GM12891 (cell line): ENCODE data around the gene USP38.
"Not testable (repeated sequence)": the region's sequence is repeated elsewhere in the genome, so short reads cannot be mapped to it uniquely, and the experiment has no call there.

Experiments
- DNase-seq: peaks from one replicate; pipeline ENCODE4 v3.0.0; 2011; ENCODE audit warnings: low spot score; ENCODE audit not compliant: insufficient read length
- FAIRE-seq: peaks from 2 replicates; lab custom pipeline; 2011; peaks lifted over from hg19 to GRCh38; lab: Jason Lieb, UNC
- PAX5 ChIP-seq: IDR thresholded peaks from 2 replicates; pipeline ENCODE4 v1.6.1; 2011; ENCODE audit warnings: low read length, moderate library complexity, mild to moderate bottlenecking; ENCODE audit not compliant: insufficient read depth, severe bottlenecking
- POLR2A ChIP-seq: IDR thresholded peaks from 2 replicates; pipeline ENCODE4 v1.6.1; 2011; ENCODE audit warnings: low read depth, low read length, control low read depth
- POLR2AphosphoS5 ChIP-seq: IDR thresholded peaks from 2 replicates; pipeline ENCODE4 v1.6.1; 2011; ENCODE audit warnings: low read depth, low read length, control low read depth
- POU2F2 ChIP-seq: IDR thresholded peaks from 2 replicates; pipeline ENCODE4 v1.6.1; 2011; ENCODE audit warnings: low read depth, mild to moderate bottlenecking, control low read depth, low read length, moderate library complexity
- SPI1 ChIP-seq: IDR thresholded peaks from 2 replicates; pipeline ENCODE4 v1.6.1; 2011; ENCODE audit warnings: low read depth, low read length, control low read depth
- TAF1 ChIP-seq: IDR thresholded peaks from 2 replicates; pipeline ENCODE4 v1.6.1; 2011; ENCODE audit warnings: low read depth, low read length, control low read depth

USP38 gene

DNA sequence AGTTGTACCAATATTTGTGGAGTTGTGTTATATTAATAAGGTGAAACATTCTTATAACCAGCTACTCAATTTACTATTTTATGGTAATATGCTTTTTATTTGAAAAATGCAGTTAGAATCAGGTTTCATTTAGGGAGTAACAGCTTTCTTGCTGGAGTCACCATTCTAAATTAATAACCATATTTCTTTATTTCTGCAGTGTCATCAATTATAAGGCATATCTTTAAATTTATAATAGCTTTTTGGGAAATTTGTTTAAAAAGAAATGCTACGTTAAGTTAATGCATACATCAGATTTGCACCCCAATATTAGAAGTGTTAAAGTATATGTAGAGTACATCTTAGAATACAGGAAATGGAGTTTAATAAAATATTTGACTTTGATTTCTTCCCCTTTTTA is 18.9 kb downstream of the USP38 start:
- FAIRE-seq (no peak), DNase-seq (no peak)
- no peak for TF ChIP-seq POLR2A
- no peak for TF ChIP-seq POU2F2
- no peak for TF ChIP-seq POLR2AphosphoS5
- TF ChIP-seq SPI1 = no peak
- no peak for TF ChIP-seq TAF1
- TF ChIP-seq PAX5 = no peak

DNA sequence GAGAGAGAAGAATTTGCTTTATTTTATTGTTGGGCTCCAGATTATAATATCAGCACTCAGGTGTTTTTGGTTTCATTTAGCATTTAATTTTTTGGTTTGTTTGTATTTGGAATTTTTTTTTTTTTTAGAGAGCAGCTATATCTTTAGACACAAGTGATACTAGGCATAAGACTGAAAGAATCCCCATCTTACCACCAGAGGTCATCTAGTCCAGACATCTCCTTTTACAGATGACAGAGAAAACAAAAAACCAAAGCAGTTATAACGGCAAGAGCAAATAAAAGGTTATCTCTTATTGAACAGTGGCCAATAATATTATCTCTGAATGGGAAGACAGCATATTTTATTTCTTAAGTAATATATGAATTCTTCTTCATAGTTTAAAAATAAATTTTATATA is 22.8 kb downstream of the USP38 start:
- DNase-seq = no peak
- TF ChIP-seq PAX5 (no peak), POLR2AphosphoS5 (no peak), POLR2A (no peak), POU2F2 (no peak), TAF1 (no peak), SPI1 (no peak)
- no peak for FAIRE-seq

DNA sequence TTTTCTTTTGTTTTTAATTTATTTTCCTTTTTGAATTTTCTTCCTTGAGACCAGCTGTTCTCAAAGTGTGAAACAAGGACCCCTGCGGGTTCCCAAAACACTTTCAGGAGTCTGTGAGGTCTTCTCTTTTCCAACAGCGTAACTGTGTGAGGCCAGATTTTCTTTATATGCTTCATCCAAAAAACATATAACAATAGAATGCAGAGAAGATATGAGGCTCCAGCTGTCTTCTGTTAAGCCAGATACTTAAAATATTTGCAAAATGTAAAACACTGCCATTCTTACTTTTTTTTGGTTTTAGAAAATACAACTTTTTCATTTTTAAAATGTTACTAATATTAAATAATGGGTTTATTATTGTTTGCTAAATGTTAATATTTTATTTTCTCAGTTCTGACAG is 27.8 kb downstream of the USP38 start:
- no peak for DNase-seq
- TF ChIP-seq POLR2A (no peak), POLR2AphosphoS5 (no peak), TAF1 (no peak), PAX5 (no peak), POU2F2 (no peak), SPI1 (no peak)
- FAIRE-seq = no peak

DNA sequence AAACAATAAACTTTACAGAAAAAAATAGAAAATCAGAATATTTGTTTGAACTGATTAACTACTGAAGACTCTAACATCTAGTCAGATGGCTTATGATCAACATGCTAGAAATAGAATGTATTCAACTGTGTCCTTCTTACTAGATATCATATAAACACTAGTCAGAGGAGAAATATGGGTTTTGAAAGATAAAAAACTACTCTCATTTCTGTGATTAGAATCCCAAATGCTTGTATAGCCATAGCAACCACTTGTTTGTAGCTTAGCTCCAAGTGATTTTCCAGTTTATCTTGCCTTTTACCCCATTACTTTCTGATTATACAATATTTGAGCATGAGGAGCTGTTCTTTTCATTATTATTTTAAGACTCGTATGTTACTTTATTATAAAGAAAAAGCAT is 31.2 kb downstream of the USP38 start:
- DNase-seq (no peak), FAIRE-seq (no peak)
- TF ChIP-seq SPI1 = no peak
- no peak for TF ChIP-seq PAX5
- no peak for TF ChIP-seq POLR2AphosphoS5
- TF ChIP-seq POLR2A = no peak
- TF ChIP-seq POU2F2 = no peak
- TF ChIP-seq TAF1 = no peak

DNA sequence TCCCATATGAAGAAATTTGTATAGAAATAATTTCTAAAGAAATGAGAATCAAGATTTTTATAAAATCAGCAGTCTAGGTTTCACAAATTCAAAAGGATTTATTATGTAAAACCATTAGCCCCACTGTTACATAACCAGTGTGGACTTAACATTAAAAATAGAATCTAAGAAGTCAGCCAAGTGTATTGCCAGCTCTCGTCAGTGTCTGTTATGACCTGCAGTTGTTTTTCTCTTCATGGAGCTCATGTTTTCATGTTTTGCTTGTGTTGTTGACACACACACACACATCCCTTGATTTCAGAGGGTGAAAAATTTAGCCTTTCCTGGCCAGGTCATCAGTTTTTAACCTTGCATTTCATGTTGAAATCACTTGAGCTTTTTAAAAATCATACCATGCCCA is 39.5 kb downstream of the USP38 start:
- FAIRE-seq (no peak), DNase-seq (no peak)
- TF ChIP-seq SPI1 (no peak), POLR2A (no peak), POU2F2 (no peak), PAX5 (no peak), POLR2AphosphoS5 (no peak), TAF1 (no peak)

DNA sequence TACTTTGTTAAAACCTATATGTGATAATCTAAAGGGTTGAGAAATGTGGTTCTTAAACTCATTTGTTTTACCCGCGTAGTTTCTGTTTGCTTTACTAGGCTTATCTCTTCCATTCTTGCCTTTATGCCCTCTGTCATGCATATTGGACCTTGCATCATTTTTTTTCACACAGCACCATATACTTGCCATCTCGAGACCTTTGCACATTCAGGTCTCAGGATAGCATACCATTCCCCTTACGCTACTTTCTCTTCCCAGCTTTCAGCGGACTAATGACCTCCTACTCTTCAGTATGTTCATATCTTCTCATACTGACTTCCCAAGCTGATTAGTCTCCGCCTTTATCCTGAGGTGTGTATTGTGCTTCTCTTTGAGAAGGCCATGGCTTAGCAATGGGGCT is 40.5 kb downstream of the USP38 start:
- TF ChIP-seq POLR2A (no peak), PAX5 (no peak), POU2F2 (no peak), SPI1 (no peak), TAF1 (no peak), POLR2AphosphoS5 (no peak)
- FAIRE-seq = peak; percentile 13
- DNase-seq = no peak

DNA sequence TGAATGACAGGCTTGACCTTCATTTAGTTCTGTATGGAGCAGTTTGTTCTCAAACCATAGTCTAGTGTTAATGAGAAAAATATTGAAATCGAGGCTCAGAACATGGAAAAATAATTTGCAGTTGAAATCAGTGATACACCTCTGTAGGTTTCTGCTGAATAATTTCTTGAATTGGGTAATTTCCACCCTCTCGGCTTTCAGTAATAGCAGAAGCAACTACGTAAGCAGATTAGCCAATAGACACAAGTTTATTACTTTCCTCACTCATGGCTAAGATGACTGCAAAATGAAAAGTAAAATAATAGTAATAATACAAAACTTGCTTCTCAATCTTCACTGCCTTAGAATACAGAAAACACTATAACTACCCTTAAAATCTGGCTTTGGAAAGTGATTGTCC is 46.0 kb downstream of the USP38 start:
- FAIRE-seq (no peak), DNase-seq (no peak)

DNA sequence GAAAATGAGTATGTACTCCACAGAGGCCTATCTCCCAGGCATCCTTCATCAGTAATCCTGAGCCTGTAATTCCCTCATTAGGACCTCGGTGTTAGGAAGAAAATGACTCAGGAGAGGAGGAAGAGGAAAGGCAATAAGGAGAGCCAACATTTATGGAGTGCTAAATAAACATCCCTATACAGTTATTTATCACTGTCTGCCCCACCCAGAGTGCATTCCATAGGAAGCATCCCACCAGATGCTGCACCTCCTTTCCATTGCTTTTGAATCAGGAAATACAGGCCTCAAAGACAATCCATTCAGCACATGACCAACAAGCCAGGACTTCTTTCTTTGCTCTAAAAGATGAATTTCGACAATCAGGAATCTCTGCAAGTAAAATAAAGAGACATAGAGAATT is 47.6 kb downstream of the USP38 start:
- DNase-seq (no peak), FAIRE-seq (no peak)
- TF ChIP-seq PAX5 (no peak), SPI1 (no peak), POLR2AphosphoS5 (no peak), TAF1 (no peak), POU2F2 (no peak), POLR2A (no peak)

More for the DNA sequence above, 46.0 kb downstream of the USP38 start:
- TF ChIP-seq POLR2AphosphoS5 (no peak), POLR2A (no peak), PAX5 (no peak), POU2F2 (no peak), SPI1 (no peak), TAF1 (no peak)

DNA sequence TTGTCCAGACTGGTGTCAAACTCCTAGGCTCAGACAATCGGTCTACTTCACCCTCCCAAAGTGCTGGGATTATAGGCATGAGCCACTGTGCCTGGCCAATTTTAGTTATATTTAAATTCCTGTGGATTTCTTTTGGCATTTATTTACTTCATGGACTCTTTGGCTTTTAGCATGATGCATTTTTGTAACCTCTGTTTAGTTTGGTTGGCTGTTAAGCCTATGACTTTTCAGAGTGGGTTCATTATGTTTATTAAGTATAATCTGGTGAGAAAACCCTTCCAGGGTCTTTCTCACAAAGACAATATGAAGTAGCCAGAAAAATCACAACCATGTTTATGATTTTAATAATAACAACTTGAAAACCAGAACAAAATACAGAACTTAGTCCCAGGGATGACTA is 49.4 kb downstream of the USP38 start:
- no peak for TF ChIP-seq POU2F2
- TF ChIP-seq PAX5 = no peak
- TF ChIP-seq POLR2AphosphoS5 = no peak
- no peak for TF ChIP-seq TAF1
- no peak for TF ChIP-seq POLR2A
- no peak for TF ChIP-seq SPI1
- no peak for FAIRE-seq
- DNase-seq = no peak

DNA sequence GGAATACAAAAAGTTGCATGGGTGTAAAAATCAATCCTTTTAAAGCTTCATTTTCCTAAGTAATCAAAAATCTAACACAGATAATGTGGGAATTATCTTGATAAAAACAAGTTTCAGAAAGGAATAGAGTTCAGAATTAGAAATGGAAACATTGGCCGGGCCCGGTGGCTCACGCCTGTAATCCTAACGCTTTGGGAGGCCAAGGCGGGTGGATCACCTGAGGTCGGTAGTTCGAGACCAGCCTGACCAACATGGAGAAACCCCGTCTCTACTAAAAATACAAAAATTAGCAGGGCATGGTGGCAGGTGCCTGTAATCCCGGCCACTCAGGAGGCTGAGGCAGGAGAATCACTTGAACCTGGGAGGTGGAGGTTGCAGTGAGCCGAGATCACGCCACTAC is 52.5 kb downstream of the USP38 start:
- not testable (repeated sequence) for FAIRE-seq, DNase-seq
